GM12878 (cell line): ENCODE results near the gene GTPBP4. TPM values are rescaled to one million over a fixed set of nuclear protein-coding genes. Genes with fewer than 3 reads are reported as not detected.

Experiments
- ATF2 ChIP-seq: IDR thresholded peaks from 2 replicates; pipeline ENCODE4 v1.6.1; 2012; ENCODE audit warnings: low read length, inconsistent platforms
- CREB1 ChIP-seq: IDR thresholded peaks from 2 replicates; pipeline ENCODE4 v1.6.1; 2012; ENCODE audit warnings: low read depth, mild to moderate bottlenecking, inconsistent platforms
- CUX1 ChIP-seq: IDR thresholded peaks from 2 replicates; pipeline ENCODE4 v1.6.1; 2012; ENCODE audit warnings: improper control_type of control experiment, low read depth, low read length; ENCODE audit not compliant: insufficient replicate concordance
- E2F4 ChIP-seq: IDR thresholded peaks from 2 replicates; pipeline ENCODE4 v1.6.1; 2012; ENCODE audit warnings: low read depth, low read length, improper control_type of control experiment
- EED ChIP-seq: sonication (generic); IDR thresholded peaks from 2 replicates; pipeline ENCODE4 v1.6.1; 2016; ENCODE audit warnings: antibody characterized with exemption, low read depth
- FOXK2 ChIP-seq: fragments of 450-650 bp; IDR thresholded peaks from 2 replicates; pipeline ENCODE4 v1.6.1; 2017; ENCODE audit warnings: mild to moderate bottlenecking, moderate library complexity
- HDAC2 ChIP-seq: fragments of 200-600 bp; sonication (generic); IDR thresholded peaks from 2 replicates; pipeline ENCODE4 v1.6.1; 2017
- LARP7 ChIP-seq: fragments of 450-650 bp; IDR thresholded peaks from 2 replicates; pipeline ENCODE4 v1.6.1; 2017; ENCODE audit warnings: mild to moderate bottlenecking
- NR2C1 ChIP-seq: fragments of 450-650 bp; IDR thresholded peaks from 2 replicates; pipeline ENCODE4 v1.6.1; 2017; ENCODE audit warnings: antibody characterized with exemption, mild to moderate bottlenecking, moderate library complexity
- NR2C2 ChIP-seq: IDR thresholded peaks from 2 replicates; pipeline ENCODE4 v1.6.1; 2011; ENCODE audit warnings: borderline replicate concordance, low read depth; ENCODE audit not compliant: control insufficient read depth, insufficient read length
- PBX3 ChIP-seq: IDR thresholded peaks from 2 replicates; pipeline ENCODE4 v1.6.1; 2011; ENCODE audit warnings: mild to moderate bottlenecking, low read depth, low read length, moderate library complexity; ENCODE audit not compliant: insufficient replicate concordance
- POLR2AphosphoS2 ChIP-seq: IDR thresholded peaks from 2 replicates; pipeline ENCODE4 v1.6.1; 2011; ENCODE audit warnings: low read depth, mild to moderate bottlenecking, low read length, improper control_type of control experiment, moderate library complexity
- REST ChIP-seq: IDR thresholded peaks from 2 replicates; pipeline ENCODE4 v1.6.1; 2012; ENCODE audit warnings: mild to moderate bottlenecking, low read depth, low read length
- RFX5 ChIP-seq: IDR thresholded peaks from 2 replicates; pipeline ENCODE4 v1.6.1; 2011; ENCODE audit warnings: low read depth, low read length, improper control_type of control experiment
- SMARCA5 ChIP-seq: fragments of 450-650 bp; IDR thresholded peaks from 2 replicates; pipeline ENCODE4 v1.6.1; 2017; ENCODE audit warnings: mild to moderate bottlenecking
- STAT3 ChIP-seq: IDR thresholded peaks from 2 replicates; pipeline ENCODE4 v1.6.1; 2011; ENCODE audit warnings: low read depth, low read length, improper control_type of control experiment
- ZNF217 ChIP-seq: fragments of 450-650 bp; IDR thresholded peaks from 2 replicates; pipeline ENCODE4 v1.6.1; 2017; ENCODE audit warnings: antibody characterized with exemption, mild to moderate bottlenecking
- ZNF384 ChIP-seq: IDR thresholded peaks from 2 replicates; pipeline ENCODE4 v1.6.1; 2012; ENCODE audit warnings: low read depth, mild to moderate bottlenecking, low read length, improper control_type of control experiment, borderline replicate concordance
- polyA plus RNA-seq, 11 experiments: library from polyadenylated mRNA; depleted of rRNA in 4 of 11; unstranded in 6 of 11; stranded (reverse) in 5 of 11; fragments of >200 nt; fragmentation: Nextera tagmentation in 4 of 11; fragmentation: Illumina TruSeq in 1 of 11; extraction: Ambion mirVana in 4 of 11; extraction: Trizol in 1 of 11; gene quantifications; 1 replicate in 1 of 11; 2 replicates in 10 of 11; pipeline versions ENCODE4 v1.2.1 to v1.2.3, GENCODE V29; 2011 to 2016; ENCODE audit warnings: inconsistent platforms in 2 of 11, missing spikeins in 2 of 11, low read depth in 1 of 11
- total RNA-seq, 4 experiments: library from RNA; depleted of rRNA in 3 of 4; stranded (reverse); fragments of >200 nt in 3 of 4; fragmentation: Illumina TruSeq in 1 of 4; extraction: Trizol in 1 of 4; gene quantifications; 2 replicates each; pipeline versions ENCODE4 v1.2.1 to v1.2.3, GENCODE V29; 2013 to 2021

The GTPBP4 gene
- total and polyA plus RNA-seq, 10 of the 15 experiments (the other 5 are each of a cell fraction or from before 2014, with no cell fraction given) = 58.5 to 118 (median 71.4) TPM

- no peak for TF ChIP-seq ZNF384
- TF ChIP-seq ATF2 = peak; percentile 58; the same call in 1 of the 2 replicates
- no peak for TF ChIP-seq REST
- TF ChIP-seq EED = no peak
- TF ChIP-seq ZNF217 = no peak
- no peak for TF ChIP-seq PBX3
- no peak for TF ChIP-seq NR2C1
- TF ChIP-seq CREB1 = no peak
- TF ChIP-seq CUX1 = peak; percentile 97
- TF ChIP-seq POLR2AphosphoS2 = no peak
- no peak for TF ChIP-seq HDAC2
- TF ChIP-seq SMARCA5 = 0 out of 2 replicates have a peak, but pooled peaks have one; percentile 24
- TF ChIP-seq E2F4 = no peak
- no peak for TF ChIP-seq FOXK2
- no peak for TF ChIP-seq LARP7
- TF ChIP-seq NR2C2 = no peak
- TF ChIP-seq RFX5 = no peak
- no peak for TF ChIP-seq STAT3
Observed at GRCh38 chr10:974038-974784, 14.0 kb upstream of the GTPBP4 start (continued).
